Ishikawa (cell line): ENCODE measurements around the gene RNFT2.

ENCODE experiments used
- CEBPB ChIP-seq: IDR thresholded peaks from 2 replicates; pipeline ENCODE4 v1.6.1; 2012
- EGR1 ChIP-seq: IDR thresholded peaks from 2 replicates; pipeline ENCODE4 v1.6.1; 2012
- REST ChIP-seq: IDR thresholded peaks from 2 replicates; pipeline ENCODE4 v1.6.1; 2012; ENCODE audit warnings: low read depth, mild to moderate bottlenecking
- TF ChIP-seq, protein P1 (sequence below): IDR thresholded peaks from 2 replicates; pipeline ENCODE4 v1.6.1; 2012
- TF ChIP-seq, protein P2 (sequence below): IDR thresholded peaks from 2 replicates; pipeline ENCODE4 v1.6.1; 2012

DNA sequence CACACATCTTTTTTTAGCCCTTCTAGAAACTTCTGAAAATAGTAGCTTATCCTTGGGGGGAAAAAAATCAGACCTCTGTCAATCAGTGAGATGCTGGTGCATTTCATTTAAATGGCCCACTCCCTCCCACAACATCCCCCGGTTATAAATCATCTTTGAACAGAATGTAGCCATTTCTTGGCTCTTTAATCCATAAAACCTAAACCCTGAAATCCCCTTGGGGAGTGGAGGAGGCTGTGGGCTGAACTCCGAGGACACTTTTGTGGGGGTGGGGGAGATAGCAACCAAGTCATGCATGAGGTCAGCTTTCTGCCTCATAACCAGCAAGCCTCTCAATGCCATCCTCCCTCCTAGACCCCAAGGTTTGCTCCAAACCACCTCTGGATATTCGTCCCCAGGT, 122.1 kb downstream of the RNFT2 start:
- TF ChIP-seq CEBPB (no peak), EGR1 (no peak), REST (no peak)
- TF ChIP-seq, protein P1, sequence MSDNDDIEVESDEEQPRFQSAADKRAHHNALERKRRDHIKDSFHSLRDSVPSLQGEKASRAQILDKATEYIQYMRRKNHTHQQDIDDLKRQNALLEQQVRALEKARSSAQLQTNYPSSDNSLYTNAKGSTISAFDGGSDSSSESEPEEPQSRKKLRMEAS = no peak
- TF ChIP-seq, protein P2, sequence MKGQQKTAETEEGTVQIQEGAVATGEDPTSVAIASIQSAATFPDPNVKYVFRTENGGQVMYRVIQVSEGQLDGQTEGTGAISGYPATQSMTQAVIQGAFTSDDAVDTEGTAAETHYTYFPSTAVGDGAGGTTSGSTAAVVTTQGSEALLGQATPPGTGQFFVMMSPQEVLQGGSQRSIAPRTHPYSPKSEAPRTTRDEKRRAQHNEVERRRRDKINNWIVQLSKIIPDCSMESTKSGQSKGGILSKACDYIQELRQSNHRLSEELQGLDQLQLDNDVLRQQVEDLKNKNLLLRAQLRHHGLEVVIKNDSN = no peak
